Upper lobe of left lung (tissue), 4 donors: ENCODE data around the gene MAP7D3.

Source experiments
- CTCF ChIP-seq, 6 experiments: fragments of 450-650 bp in 4 of 6; fragments of 200-600 bp in 2 of 6; sonication (generic) in 2 of 6; IDR thresholded peaks; one replicate each; pipeline ENCODE4 v1.5.1; 2016 to 2019; ENCODE audit warnings: antibody characterized with exemption in 6 of 6
- EP300 ChIP-seq, 4 donors: sonication (generic); formaldehyde crosslinking; IDR thresholded peaks; one replicate each; pipeline ENCODE4 v1.5.1; 2017; ENCODE audit warnings: antibody characterized with exemption in 4 of 4, control low read depth in 2 of 4
- POLR2A ChIP-seq, 4 donors: fragments of 450-650 bp; IDR thresholded peaks; one replicate each; pipeline ENCODE4 v1.5.1; 2016 to 2017; ENCODE audit warnings: antibody characterized with exemption in 4 of 4, mild to moderate bottlenecking in 2 of 4
- POLR2AphosphoS5 ChIP-seq, 2 donors: sonication (generic); formaldehyde crosslinking; IDR thresholded peaks; one replicate each; pipeline ENCODE4 v1.5.1; 2017; ENCODE audit warnings: antibody characterized with exemption in 2 of 2

DNA sequence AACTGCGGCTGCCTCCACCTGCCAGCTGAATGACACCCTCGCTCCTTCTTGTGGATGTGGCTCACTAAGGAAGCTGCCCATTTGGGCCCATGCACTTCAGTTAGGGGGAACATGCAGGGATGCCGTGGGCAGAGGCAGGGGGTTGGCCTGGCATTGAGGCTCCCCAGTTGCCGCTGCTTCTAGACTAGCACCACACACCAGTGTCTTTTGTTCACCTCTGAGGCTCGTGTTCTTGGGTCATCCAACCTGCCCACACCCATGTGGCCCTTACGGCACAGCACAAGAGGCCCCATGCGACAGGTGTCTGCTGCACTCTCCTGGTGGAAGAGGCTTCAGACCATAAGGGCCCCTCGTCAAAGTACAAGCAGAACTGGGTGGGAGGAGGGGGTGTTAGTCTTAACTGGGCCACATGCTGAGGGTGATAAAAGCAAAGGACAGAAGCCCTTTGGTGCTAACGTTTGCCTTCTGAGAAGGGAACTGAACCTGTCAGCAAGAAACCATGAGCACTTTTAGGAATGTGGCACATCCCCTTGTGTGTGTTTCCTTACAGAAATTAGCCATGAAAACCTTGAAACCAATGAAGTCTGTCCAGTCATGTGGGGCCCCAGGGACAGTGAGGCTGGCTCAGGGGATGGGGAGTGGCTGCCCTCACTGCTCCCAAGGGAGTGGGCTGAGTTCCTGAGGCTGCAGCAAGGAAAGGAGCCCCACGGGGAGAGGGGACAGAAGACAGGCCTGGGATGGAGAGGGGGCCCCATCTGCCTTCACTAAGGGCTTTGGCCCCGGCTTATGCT is 39.2 kb downstream of the MAP7D3 start:
- TF ChIP-seq EP300 (IDR thresholded peaks at IDR 0.05) (no peak), CTCF (IDR thresholded peaks at IDR 0.05) (no peak), POLR2A (IDR thresholded peaks at IDR 0.05) (no peak), POLR2AphosphoS5 (IDR thresholded peaks at IDR 0.05) (no peak)
